Measurements from ENCODE around the gene ANXA3.

DNA sequence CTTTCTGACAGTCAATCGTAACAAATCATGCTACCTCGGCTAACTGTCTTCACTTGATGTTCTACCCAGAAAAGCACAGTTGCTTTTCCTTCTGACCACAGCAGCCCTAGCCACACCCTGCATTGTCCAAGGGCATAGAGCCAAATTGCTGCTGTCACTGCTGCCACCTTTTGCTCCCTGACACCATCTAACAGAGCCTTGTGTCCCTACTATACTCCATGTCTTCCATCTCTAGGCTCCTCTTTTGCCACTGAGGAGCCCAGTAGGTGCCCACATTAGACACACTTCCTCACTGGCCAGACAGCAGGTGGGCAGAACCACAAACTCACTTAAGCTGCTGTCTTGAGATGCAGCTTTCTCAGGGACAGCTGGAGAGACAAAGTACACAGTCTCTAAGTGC lies 91.4 kb downstream of the ANXA3 start:
- TF ChIP-seq POLR2A (IDR thresholded peaks at IDR 0.05): no peak
- TF ChIP-seq, protein P1, sequence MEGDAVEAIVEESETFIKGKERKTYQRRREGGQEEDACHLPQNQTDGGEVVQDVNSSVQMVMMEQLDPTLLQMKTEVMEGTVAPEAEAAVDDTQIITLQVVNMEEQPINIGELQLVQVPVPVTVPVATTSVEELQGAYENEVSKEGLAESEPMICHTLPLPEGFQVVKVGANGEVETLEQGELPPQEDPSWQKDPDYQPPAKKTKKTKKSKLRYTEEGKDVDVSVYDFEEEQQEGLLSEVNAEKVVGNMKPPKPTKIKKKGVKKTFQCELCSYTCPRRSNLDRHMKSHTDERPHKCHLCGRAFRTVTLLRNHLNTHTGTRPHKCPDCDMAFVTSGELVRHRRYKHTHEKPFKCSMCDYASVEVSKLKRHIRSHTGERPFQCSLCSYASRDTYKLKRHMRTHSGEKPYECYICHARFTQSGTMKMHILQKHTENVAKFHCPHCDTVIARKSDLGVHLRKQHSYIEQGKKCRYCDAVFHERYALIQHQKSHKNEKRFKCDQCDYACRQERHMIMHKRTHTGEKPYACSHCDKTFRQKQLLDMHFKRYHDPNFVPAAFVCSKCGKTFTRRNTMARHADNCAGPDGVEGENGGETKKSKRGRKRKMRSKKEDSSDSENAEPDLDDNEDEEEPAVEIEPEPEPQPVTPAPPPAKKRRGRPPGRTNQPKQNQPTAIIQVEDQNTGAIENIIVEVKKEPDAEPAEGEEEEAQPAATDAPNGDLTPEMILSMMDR (IDR thresholded peaks at IDR 0.05 in 8 of 11, conservative IDR thresholded peaks at IDR 0.05 in 3 of 11): no peak
- no peak for TF ChIP-seq POLR2AphosphoS5 (IDR thresholded peaks at IDR 0.05)
